Prostate gland (tissue), 1 donor: ENCODE results near the gene UBXN7.

Source experiments
- POLR2A ChIP-seq: fragments of 450-650 bp; IDR thresholded peaks from one replicate; pipeline ENCODE4 v1.6.1; 2016; ENCODE audit warnings: antibody characterized with exemption, mild to moderate bottlenecking
- POLR2AphosphoS5 ChIP-seq: sonication (generic); formaldehyde crosslinking; IDR thresholded peaks from one replicate; pipeline ENCODE4 v1.6.1; 2017; ENCODE audit warnings: antibody characterized with exemption

DNA sequence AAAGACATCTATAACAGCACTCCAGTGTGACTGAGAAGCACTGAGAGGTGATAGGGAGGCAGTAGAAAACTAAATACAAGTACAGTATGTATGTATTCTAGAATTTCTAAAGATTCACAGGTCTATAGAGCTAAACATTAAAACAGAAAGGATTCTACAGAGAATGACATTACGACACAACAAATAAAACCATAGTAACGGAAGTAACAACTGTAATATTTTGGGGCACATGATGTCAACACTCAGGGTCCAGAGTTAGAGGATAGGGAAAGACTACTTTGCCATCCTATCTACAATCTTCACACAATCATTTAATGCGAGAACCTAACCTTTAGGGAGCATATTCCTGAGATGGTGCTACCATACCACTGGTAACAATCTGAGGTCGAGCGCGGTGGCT lies 13.6 kb downstream of the UBXN7 start:
- TF ChIP-seq POLR2AphosphoS5, result no peak
- no peak for TF ChIP-seq POLR2A
